ENCODE measurements around the gene GALNT6. TPM values are rescaled to one million over a fixed set of nuclear protein-coding genes. Genes with fewer than 3 reads are reported as not detected.
A peak's percentile ranks its signal among the peaks of the same experiment; 100 is the strongest.

Gene GALNT6
- total RNA-seq, 3 donors from 2014 or later: 10.7 to 20.6 (median 17.9) TPM

- TF ChIP-seq, protein P1, sequence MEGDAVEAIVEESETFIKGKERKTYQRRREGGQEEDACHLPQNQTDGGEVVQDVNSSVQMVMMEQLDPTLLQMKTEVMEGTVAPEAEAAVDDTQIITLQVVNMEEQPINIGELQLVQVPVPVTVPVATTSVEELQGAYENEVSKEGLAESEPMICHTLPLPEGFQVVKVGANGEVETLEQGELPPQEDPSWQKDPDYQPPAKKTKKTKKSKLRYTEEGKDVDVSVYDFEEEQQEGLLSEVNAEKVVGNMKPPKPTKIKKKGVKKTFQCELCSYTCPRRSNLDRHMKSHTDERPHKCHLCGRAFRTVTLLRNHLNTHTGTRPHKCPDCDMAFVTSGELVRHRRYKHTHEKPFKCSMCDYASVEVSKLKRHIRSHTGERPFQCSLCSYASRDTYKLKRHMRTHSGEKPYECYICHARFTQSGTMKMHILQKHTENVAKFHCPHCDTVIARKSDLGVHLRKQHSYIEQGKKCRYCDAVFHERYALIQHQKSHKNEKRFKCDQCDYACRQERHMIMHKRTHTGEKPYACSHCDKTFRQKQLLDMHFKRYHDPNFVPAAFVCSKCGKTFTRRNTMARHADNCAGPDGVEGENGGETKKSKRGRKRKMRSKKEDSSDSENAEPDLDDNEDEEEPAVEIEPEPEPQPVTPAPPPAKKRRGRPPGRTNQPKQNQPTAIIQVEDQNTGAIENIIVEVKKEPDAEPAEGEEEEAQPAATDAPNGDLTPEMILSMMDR (IDR thresholded peaks at IDR 0.05): no peak
- DNase-seq: no peak
- intact Hi-C loops (cut with DNase I, micrococcal nuclease): no loop called here
- H3K36me3 ChIP-seq (ENCODE audit: low read depth): no peaks in the 10 kb centered on the region
- H3K9me3 ChIP-seq: no peaks in the 10 kb centered on the region
- no peak for ATAC-seq
- H3K4me3 ChIP-seq: no peak overlapping the region
- H3K4me1 ChIP-seq (ENCODE audit: low read depth): no peaks in the 10 kb centered on the region
Measured at GRCh38 chr12:51374361-51374760, 16.8 kb downstream of the GALNT6 start.

- TF ChIP-seq, protein P1 (IDR thresholded peaks at IDR 0.05): no peak
- Histone ChIP-seq H3K9me3 (no peaks in the 10 kb centered on the region), H3K4me1 (ENCODE audit: low read depth) (peaks cover 7% of the 10 kb centered on the region), H3K4me3 (no peak overlapping the region), H3K36me3 (ENCODE audit: low read depth) (no peaks in the 10 kb centered on the region)
- intact Hi-C loops (cut with DNase I, micrococcal nuclease): no loop called here
- no peak for DNase-seq
- ATAC-seq: no peak
Measured at GRCh38 chr12:51373187-51373586, 18.0 kb downstream of the GALNT6 start.

- Histone ChIP-seq H3K4me1 (ENCODE audit: low read depth) (peaks cover 7% of the 10 kb centered on the region), H3K4me3 (no peak overlapping the region), H3K36me3 (ENCODE audit: low read depth) (no peaks in the 10 kb centered on the region), H3K9me3 (no peaks in the 10 kb centered on the region)
- DNase-seq (no peak), ATAC-seq (no peak)
- TF ChIP-seq, protein P1 (IDR thresholded peaks at IDR 0.05): no peak
- intact Hi-C loops (cut with DNase I, micrococcal nuclease): no loop called here
Measured at GRCh38 chr12:51372021-51372420, 19.2 kb downstream of the GALNT6 start.

- H3K4me1 ChIP-seq (ENCODE audit: low read depth): peaks cover 7% of the 10 kb centered on the region
- H3K9me3 ChIP-seq: no peaks in the 10 kb centered on the region
- TF ChIP-seq, protein P1 (IDR thresholded peaks at IDR 0.05): no peak
- DNase-seq (no peak), ATAC-seq (peak; percentile 5)
- H3K36me3 ChIP-seq (ENCODE audit: low read depth): no peaks in the 10 kb centered on the region
- no peak overlapping the region for H3K4me3 ChIP-seq
- intact Hi-C loops (cut with DNase I, micrococcal nuclease): no loop called here
Measured at GRCh38 chr12:51371295-51371953, 19.8 kb downstream of the GALNT6 start.

DNA sequence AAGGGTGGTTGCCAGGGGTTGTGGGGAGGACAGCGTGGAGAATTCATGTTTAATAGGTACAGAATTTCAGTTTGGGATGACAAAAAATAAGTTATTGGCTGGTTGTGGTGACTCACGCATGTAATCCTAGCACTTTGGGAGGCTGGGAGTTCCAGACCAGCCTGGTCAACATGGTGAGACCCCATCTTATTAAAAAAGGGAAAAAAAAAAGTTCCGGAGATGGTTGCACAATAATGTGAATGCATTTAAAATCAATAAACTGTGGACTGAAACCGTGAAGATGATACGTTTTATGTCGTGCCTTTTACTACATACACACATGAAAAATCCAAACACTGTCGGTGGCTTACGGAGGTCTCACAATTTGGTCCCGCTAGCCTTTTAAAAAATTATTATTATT is 20.5 kb downstream of the GALNT6 start:
- intact Hi-C loops (cut with DNase I, micrococcal nuclease): no loop called here
- no peaks in the 10 kb centered on the region for H3K9me3 ChIP-seq
- H3K36me3 ChIP-seq (ENCODE audit: low read depth): no peaks in the 10 kb centered on the region
- TF ChIP-seq, protein P1 (IDR thresholded peaks at IDR 0.05): no peak
- H3K4me3 ChIP-seq: no peak overlapping the region
- no peak for ATAC-seq
- DNase-seq: no peak
- H3K4me1 ChIP-seq (ENCODE audit: low read depth): peaks cover 7% of the 10 kb centered on the region

DNA sequence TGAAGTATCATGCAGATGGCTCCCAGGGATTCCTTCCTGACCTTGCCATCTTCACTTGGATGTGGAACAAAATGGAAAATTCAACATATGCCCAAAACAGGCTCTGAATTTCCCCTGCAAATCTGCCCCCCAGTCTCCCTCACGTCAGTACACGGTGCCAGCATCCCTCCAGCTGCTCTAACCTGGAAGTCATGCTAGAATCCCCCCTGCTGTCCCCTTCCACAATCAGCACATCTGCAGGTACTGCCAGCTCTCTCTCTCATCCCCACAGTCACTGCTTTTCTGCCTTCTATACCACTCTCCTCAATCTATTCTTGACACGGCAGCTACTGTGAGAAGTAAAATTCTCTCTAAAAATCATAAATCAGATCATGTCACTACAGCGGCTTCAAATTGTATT is 21.6 kb downstream of the GALNT6 start:
- DNase-seq (no peak), ATAC-seq (no peak)
- TF ChIP-seq, protein P1 (IDR thresholded peaks at IDR 0.05): no peak
- intact Hi-C loops (cut with DNase I, micrococcal nuclease): no loop called here
- Histone ChIP-seq H3K4me3 (no peak overlapping the region), H3K36me3 (ENCODE audit: low read depth) (no peaks in the 10 kb centered on the region), H3K4me1 (ENCODE audit: low read depth) (peaks cover 7% of the 10 kb centered on the region), H3K9me3 (no peaks in the 10 kb centered on the region)

Measured in mucosa of descending colon (tissue), 3 donors.